GM18951 (cell line): Measurements from ENCODE around the gene TEAD4.

Experiments used
- POLR2A ChIP-seq: IDR thresholded peaks from 4 replicates; pipeline ENCODE4 v1.6.1; 2011; ENCODE audit warnings: mild to moderate bottlenecking; ENCODE audit not compliant: insufficient read length, insufficient read depth; ENCODE audit errors: extremely low read depth
- in situ Hi-C: fragments of 300-500 bp; cut with MboI; formaldehyde crosslinking; loops from one replicate; pipeline ENCODE4 v1.12.0; 2022; ENCODE audit warnings: low sequenced_read_pairs, mixed read lengths, inconsistent platforms; ENCODE audit not compliant: unreplicated experiment

Gene TEAD4

GRCh38 chr12:3043406-3043805 lies 84.2 kb downstream of the TEAD4 start:
- no peak for TF ChIP-seq POLR2A
- in situ Hi-C loops = loop anchor here (25.0 kb wide), 1 partner anchor 181 kb away; the partner anchor contains the start of gene TEX52

DNA sequence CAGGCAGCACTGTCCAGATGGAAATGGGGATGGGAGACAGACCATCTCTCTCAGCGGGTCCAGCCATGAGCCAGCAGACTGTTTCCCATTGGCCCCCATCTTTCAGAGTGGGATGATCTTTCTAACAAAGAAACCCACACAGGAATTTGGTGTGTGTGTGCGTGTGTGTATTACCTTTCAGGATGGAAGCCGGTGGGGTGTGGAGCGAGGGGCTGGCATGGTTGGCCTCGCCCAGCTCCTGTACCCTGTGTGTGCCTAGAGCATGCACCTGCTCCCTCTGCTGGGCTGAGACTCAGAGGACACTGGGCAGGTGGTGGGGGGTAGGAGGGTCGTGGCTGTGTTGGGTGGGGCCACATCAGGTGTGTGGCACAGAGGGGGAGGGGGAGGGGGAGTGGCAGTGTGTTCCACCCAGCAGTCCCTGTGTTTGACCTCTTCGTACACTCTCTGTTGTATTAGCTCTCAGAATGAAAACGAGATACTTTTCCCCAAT lies 85.0 kb downstream of the TEAD4 start:
- in situ Hi-C loops = loop anchor here (25.0 kb wide), 1 partner anchor 182 kb away; the partner anchor contains the start of gene TEX52
- no peak for TF ChIP-seq POLR2A

DNA sequence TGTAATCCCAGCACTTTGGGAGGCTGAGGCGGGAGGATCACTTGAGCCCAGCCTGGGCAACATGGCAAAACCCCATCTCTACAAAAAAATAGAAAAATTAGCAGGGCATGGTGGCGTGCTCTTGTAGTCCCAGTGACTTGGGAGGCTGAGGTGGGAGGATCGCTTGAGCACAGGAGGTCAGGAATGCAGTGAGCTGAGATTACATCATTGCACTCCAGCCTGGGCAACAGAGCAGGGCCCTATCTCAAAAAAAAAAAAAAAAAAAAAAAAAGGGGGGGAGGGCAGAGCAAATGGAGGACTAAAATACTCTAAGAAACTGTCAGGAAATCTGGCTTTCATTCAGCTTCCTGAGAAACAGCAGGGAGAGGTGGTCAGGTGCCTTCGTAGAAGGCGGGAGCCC lies 86.3 kb downstream of the TEAD4 start:
- in situ Hi-C loops = loop anchor here (25.0 kb wide), 1 partner anchor 183 kb away; the partner anchor contains the start of gene TEX52
- no peak for TF ChIP-seq POLR2A

- in situ Hi-C loops = loop anchor here (25.0 kb wide), 1 partner anchor 184 kb away; the partner anchor contains the start of gene TEX52
- TF ChIP-seq POLR2A = no peak
Observed at GRCh38 chr12:3045989-3046388, 86.8 kb downstream of the TEAD4 start.

DNA sequence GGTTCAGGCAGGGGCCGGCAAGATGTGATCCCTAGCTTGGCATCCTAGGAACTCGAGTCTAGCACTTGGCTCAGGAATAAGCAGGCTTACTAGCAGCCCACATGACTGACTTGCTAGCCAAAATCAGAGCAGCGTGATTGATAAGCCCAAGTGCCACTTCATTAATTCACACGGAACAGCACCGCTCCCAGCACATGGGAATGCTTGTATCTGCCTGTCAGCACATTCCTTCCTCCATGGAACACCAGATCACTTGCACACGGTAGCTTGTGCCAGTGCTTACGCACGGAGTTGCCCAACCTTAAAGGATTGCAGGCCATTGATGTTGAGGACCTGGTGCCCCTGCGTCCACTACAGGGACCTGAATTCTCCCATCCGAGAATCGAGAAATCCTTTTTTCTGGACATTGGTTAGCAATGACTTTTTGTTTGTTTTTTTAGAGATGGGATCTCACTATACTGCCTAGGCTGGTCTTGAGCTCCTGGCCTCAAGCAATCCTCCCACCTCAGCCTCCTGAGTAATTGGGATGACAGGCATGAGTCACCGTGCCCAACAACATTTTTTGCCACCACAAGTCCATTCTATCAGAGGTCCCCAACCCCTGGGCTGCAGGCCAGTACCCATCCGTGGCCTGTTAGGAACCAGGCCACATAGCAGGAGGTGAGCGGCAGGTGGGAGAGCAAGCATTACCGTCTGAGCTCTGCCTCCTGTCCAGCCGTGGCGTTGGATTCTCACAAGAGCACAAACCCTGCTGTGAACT lies 87.4 kb downstream of the TEAD4 start:
- in situ Hi-C loops = loop anchor here (25.0 kb wide), 1 partner anchor 184 kb away; the partner anchor contains the start of gene TEX52
- no peak for TF ChIP-seq POLR2A

GRCh38 chr12:3047961-3048360 lies 88.8 kb downstream of the TEAD4 start:
- no peak for TF ChIP-seq POLR2A
- in situ Hi-C loops = loop anchor here (25.0 kb wide), 1 partner anchor 186 kb away; the partner anchor contains the start of gene TEX52

DNA sequence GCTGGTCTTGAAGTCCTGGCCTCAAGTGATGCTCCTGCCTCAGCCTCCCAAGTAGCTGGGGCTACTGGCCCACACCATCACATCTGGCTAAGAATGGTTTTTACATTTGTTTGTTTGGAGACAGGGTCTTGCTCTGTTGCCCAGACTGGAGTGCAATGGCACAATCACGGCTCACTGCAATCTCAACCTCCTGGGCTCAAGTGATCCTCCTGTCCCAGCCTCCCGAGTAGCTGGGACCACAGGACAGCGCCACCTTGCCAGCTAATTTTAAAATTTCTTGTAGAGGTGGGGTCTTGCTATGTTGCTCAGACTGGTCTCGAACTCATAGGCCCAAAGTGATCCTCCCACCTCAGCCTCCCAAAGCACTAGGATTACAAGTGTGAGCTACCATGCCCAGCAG lies 89.3 kb downstream of the TEAD4 start:
- in situ Hi-C loops = loop anchor here (25.0 kb wide), 1 partner anchor 186 kb away; the partner anchor contains the start of gene TEX52
- TF ChIP-seq POLR2A = no peak

- in situ Hi-C loops = loop anchor here (25.0 kb wide), 1 partner anchor 187 kb away; the partner anchor contains the start of gene TEX52
- TF ChIP-seq POLR2A = no peak
Observed at GRCh38 chr12:3049176-3049575, 90.0 kb downstream of the TEAD4 start.

- no peak for TF ChIP-seq POLR2A
- in situ Hi-C loops = loop anchor here (25.0 kb wide), 1 partner anchor 187 kb away; the partner anchor contains the start of gene TEX52
Observed at GRCh38 chr12:3049611-3050249, 90.5 kb downstream of the TEAD4 start.

DNA sequence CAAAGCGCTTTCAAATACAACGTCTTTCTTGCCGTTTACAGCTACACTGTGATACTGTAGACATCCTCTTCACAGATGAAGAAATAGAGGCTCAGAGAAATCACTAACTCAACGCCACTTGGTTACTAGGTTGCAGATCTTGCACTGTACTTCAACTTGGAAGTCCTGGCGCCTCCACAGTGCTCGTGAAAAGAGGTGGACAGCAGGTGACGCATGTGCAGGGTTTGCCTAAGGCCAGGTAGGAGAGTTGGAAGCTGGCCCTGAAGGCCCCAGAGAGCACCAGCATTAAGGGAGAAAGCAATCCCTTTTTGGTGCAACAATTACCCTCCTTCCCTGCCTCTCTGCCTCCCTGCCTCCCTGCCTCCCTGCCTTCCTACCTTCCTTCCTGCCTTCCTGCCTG lies 95.2 kb downstream of the TEAD4 start:
- in situ Hi-C loops = no loop called here
- TF ChIP-seq POLR2A = no peak

GRCh38 chr12:3055026-3055703 lies 96.0 kb downstream of the TEAD4 start:
- no peak for TF ChIP-seq POLR2A
- in situ Hi-C loops = no loop called here

- in situ Hi-C loops = no loop called here
- no peak for TF ChIP-seq POLR2A
Observed at GRCh38 chr12:3055704-3056467, 96.7 kb downstream of the TEAD4 start.
